IMR-90 (cell line): ENCODE measurements around the gene GFY. TPM values are rescaled to one million over a fixed set of nuclear protein-coding genes. Genes with fewer than 3 reads are reported as not detected.

Experiments used
- ATAC-seq: fragments of 200-7000 bp; cut with Tn5 transposase; 2 replicates; pipeline ENCODE4 v1.9.1; 2020; ENCODE audit warnings: low read depth, mild to moderate bottlenecking, moderate library complexity
- BruUV-seq: library from RNA; stranded (reverse); fragments of 400-500 nt; replicated peaks from 2 replicates; lab custom pipeline; 2021; lab: Mats Ljungman, UMichigan
- CTCF ChIA-PET: fragments of 300-600 bp; formaldehyde crosslinking; extraction: SDS; loops from one replicate; lab custom pipeline; 2021; ENCODE audit warnings: antibody characterized with exemption; lab: Yijun Ruan, JAX
- POLR2A ChIA-PET: fragments of 300-600 bp; sonication (Branson Sonifier 250); formaldehyde crosslinking; loops from one replicate; lab custom pipeline; 2022; ENCODE audit warnings: antibody characterized with exemption; ENCODE audit not compliant: unreplicated experiment; lab: Charles Lee
- DNase-seq: peaks from one replicate; pipeline ENCODE4 v3.0.0; 2013
- H2AFZ ChIP-seq: replicated peaks from 2 replicates; pipeline ENCODE3; 2013; ENCODE audit warnings: low read length, mild to moderate bottlenecking; ENCODE audit not compliant: poor library complexity
- H2AK5ac ChIP-seq: 2 replicates; pipeline ENCODE4 v1.6.1; 2013; ENCODE audit warnings: low read depth, low read length, inconsistent platforms
- H2AK9ac ChIP-seq: replicated peaks from 2 replicates; pipeline ENCODE3; 2013; ENCODE audit warnings: mild to moderate bottlenecking, low read depth, low read length, moderate library complexity; ENCODE audit not compliant: poor library complexity
- H2BK120ac ChIP-seq: 2 replicates; pipeline ENCODE4 v1.6.1; 2013; ENCODE audit warnings: low read depth, low read length, inconsistent platforms
- H2BK15ac ChIP-seq: 3 replicates; pipeline ENCODE4 v1.6.1; 2013; ENCODE audit warnings: low read depth, low read length, inconsistent platforms
- H2BK20ac ChIP-seq: 2 replicates; pipeline ENCODE4 v1.6.1; 2013; ENCODE audit warnings: low read depth, mild to moderate bottlenecking, inconsistent platforms, low read length, moderate library complexity
- H2BK5ac ChIP-seq: 2 replicates; pipeline ENCODE4 v1.6.1; 2013; ENCODE audit warnings: mild to moderate bottlenecking, low read depth, low read length, inconsistent platforms; ENCODE audit not compliant: poor library complexity, severe bottlenecking
- H3K14ac ChIP-seq: replicated peaks from 2 replicates; pipeline ENCODE4 v1.6.1; 2013; ENCODE audit warnings: low read depth, low read length, inconsistent platforms
- H3K18ac ChIP-seq: 2 replicates; pipeline ENCODE4 v1.6.1; 2013; ENCODE audit warnings: low read depth, low read length, control low read depth
- H3K23ac ChIP-seq: 2 replicates; pipeline ENCODE4 v1.6.1; 2013; ENCODE audit warnings: low read depth, low read length, inconsistent platforms
- H3K27ac ChIP-seq: 2 replicates; pipeline ENCODE4 v1.5.1; 2013; ENCODE audit warnings: mild to moderate bottlenecking, control low read depth, low read length; ENCODE audit not compliant: insufficient read depth
- H3K27me3 ChIP-seq: 2 replicates; pipeline ENCODE4 v1.6.1; 2013; ENCODE audit warnings: low read length; ENCODE audit not compliant: control insufficient read depth, insufficient read depth
- H3K36me3 ChIP-seq: 2 replicates; pipeline ENCODE4 v1.6.1; 2013; ENCODE audit warnings: low read length, mixed read lengths; ENCODE audit not compliant: control insufficient read depth, insufficient read depth
- H3K4ac ChIP-seq: 2 replicates; pipeline ENCODE4 v1.6.1; 2013; ENCODE audit warnings: low read depth, low read length, inconsistent platforms
- H3K4me1 ChIP-seq: 2 replicates; pipeline ENCODE4 v1.6.1; 2013; ENCODE audit warnings: low read length, mixed read lengths; ENCODE audit not compliant: control insufficient read depth, insufficient read depth
- H3K4me2 ChIP-seq: 2 replicates; pipeline ENCODE4 v1.6.1; 2013; ENCODE audit warnings: low read depth, mild to moderate bottlenecking, control low read depth, low read length, moderate library complexity
- H3K4me3 ChIP-seq: 2 replicates; pipeline ENCODE4 v1.5.1; 2013; ENCODE audit warnings: low read depth, mild to moderate bottlenecking, control low read depth, low read length, moderate library complexity; ENCODE audit not compliant: insufficient read depth
- H3K56ac ChIP-seq: 2 replicates; pipeline ENCODE4 v1.6.1; 2013; ENCODE audit warnings: low read length, inconsistent platforms; ENCODE audit not compliant: insufficient read depth; ENCODE audit errors: extremely low read depth
- H3K79me1 ChIP-seq, 2 experiments: 2 replicates each; pipeline ENCODE4 v1.6.1; 2013; ENCODE audit warnings: low read length in 2 of 2, inconsistent platforms in 1 of 2, low read depth in 1 of 2
- H3K9ac ChIP-seq: 2 replicates; pipeline ENCODE4 v1.6.1; 2013; ENCODE audit warnings: low read depth, low read length, control low read depth
- H3K9me1 ChIP-seq: 2 replicates; pipeline ENCODE4 v1.6.1; 2013; ENCODE audit warnings: low read length, inconsistent platforms; ENCODE audit not compliant: insufficient read depth
- H3K9me3 ChIP-seq: 2 replicates; pipeline ENCODE4 v1.6.1; 2013; ENCODE audit warnings: low read length; ENCODE audit not compliant: control insufficient read depth, insufficient read depth
- H4K20me1 ChIP-seq: 2 replicates; pipeline ENCODE4 v1.6.1; 2013; ENCODE audit warnings: low read length, inconsistent platforms; ENCODE audit not compliant: insufficient read depth
- H4K5ac ChIP-seq: 2 replicates; pipeline ENCODE4 v1.6.1; 2013; ENCODE audit warnings: mild to moderate bottlenecking, low read depth, low read length, control low read depth
- H4K8ac ChIP-seq, 2 experiments: 2 replicates each; pipeline ENCODE4 v1.6.1; 2013; ENCODE audit warnings: low read depth in 2 of 2, low read length in 2 of 2, control low read depth in 1 of 2, inconsistent platforms in 1 of 2
- H4K91ac ChIP-seq: 2 replicates; pipeline ENCODE4 v1.6.1; 2013; ENCODE audit warnings: low read depth, low read length, inconsistent platforms; ENCODE audit not compliant: insufficient read depth
- BHLHE40 ChIP-seq: fragments of 150-350 bp; IDR thresholded peaks from 2 replicates; pipeline ENCODE4 v1.6.1; 2016; ENCODE audit warnings: mild to moderate bottlenecking, low read depth, low read length
- CEBPB ChIP-seq: IDR thresholded peaks from 2 replicates; pipeline ENCODE4 v1.6.1; 2012; ENCODE audit warnings: low read depth, low read length, improper control_type of control experiment
- CHD1 ChIP-seq: IDR thresholded peaks from 2 replicates; pipeline ENCODE4 v1.6.1; 2012; ENCODE audit warnings: low read depth, low read length, improper control_type of control experiment
- CTCF ChIP-seq: conservative IDR thresholded peaks from 2 replicates; pipeline ENCODE4 v1.5.1; 2012; ENCODE audit warnings: mild to moderate bottlenecking, low read depth, low read length, improper control_type of control experiment
- ELK1 ChIP-seq: fragments of 150-350 bp; IDR thresholded peaks from 2 replicates; pipeline ENCODE4 v1.6.1; 2016; ENCODE audit warnings: low read depth, mild to moderate bottlenecking, low read length, moderate library complexity, borderline replicate concordance
- FOS ChIP-seq: fragments of 150-350 bp; IDR thresholded peaks from 2 replicates; pipeline ENCODE4 v1.6.1; 2016; ENCODE audit warnings: low read depth, low read length
- MAFK ChIP-seq: IDR thresholded peaks from 2 replicates; pipeline ENCODE4 v1.6.1; 2012; ENCODE audit warnings: low read depth, low read length, improper control_type of control experiment
- MAZ ChIP-seq: IDR thresholded peaks from 2 replicates; pipeline ENCODE4 v1.6.1; 2012; ENCODE audit warnings: low read depth, mild to moderate bottlenecking, low read length, improper control_type of control experiment, moderate library complexity, borderline replicate concordance
- MXI1 ChIP-seq: IDR thresholded peaks from 2 replicates; pipeline ENCODE4 v1.6.1; 2012; ENCODE audit warnings: low read depth, mild to moderate bottlenecking, low read length, moderate library complexity, borderline replicate concordance
- NFE2L2 ChIP-seq: fragments of 150-350 bp; IDR thresholded peaks from 2 replicates; pipeline ENCODE4 v1.6.1; 2016; ENCODE audit warnings: low read depth, mild to moderate bottlenecking, low read length
- POLR2A ChIP-seq: IDR thresholded peaks from 2 replicates; pipeline ENCODE4 v1.6.1; 2012; ENCODE audit warnings: mild to moderate bottlenecking, low read depth, low read length
- RAD21 ChIP-seq: IDR thresholded peaks from 2 replicates; pipeline ENCODE4 v1.6.1; 2012; ENCODE audit warnings: low read length, improper control_type of control experiment
- RCOR1 ChIP-seq: IDR thresholded peaks from 2 replicates; pipeline ENCODE4 v1.6.1; 2012; ENCODE audit warnings: mild to moderate bottlenecking, low read length, improper control_type of control experiment; ENCODE audit not compliant: insufficient replicate concordance
- RFX5 ChIP-seq: IDR thresholded peaks from 2 replicates; pipeline ENCODE4 v1.8.0; 2012; ENCODE audit warnings: low read depth, mild to moderate bottlenecking, low read length, moderate library complexity
- SMC3 ChIP-seq: fragments of 150-350 bp; IDR thresholded peaks from 2 replicates; pipeline ENCODE4 v1.6.1; 2016; ENCODE audit warnings: low read depth, mild to moderate bottlenecking, antibody characterized with exemption, low read length, moderate library complexity
- USF2 ChIP-seq: fragments of 150-350 bp; IDR thresholded peaks from 2 replicates; pipeline ENCODE4 v1.6.1; 2017; ENCODE audit warnings: mild to moderate bottlenecking, antibody characterized with exemption, low read length, low read depth
- WGBS, 2 experiments: methylation state at CpG; one replicate each; pipeline versions ENCODE4 v1.1.5 to v1.1.7; 2013; ENCODE audit warnings: missing lambda C conversion rate in 2 of 2; ENCODE audit not compliant: insufficient read length in 1 of 2; ENCODE audit errors: extremely low coverage in 2 of 2; 5-methylcytosine and 5-hydroxymethylcytosine counted together
- dilution Hi-C: fragments of 300-500 bp; cut with HindIII; formaldehyde crosslinking; loops from one replicate; pipeline ENCODE4 v1.14.3; 2018; ENCODE audit warnings: low sequenced_read_pairs; ENCODE audit not compliant: unreplicated experiment
- in situ Hi-C: fragments of 300-500 bp; cut with MboI; formaldehyde crosslinking; loops from 3 replicates; pipeline ENCODE4 v1.14.3; 2019; ENCODE audit warnings: low sequenced_read_pairs, inconsistent platforms, mixed read lengths
- intact Hi-C: fragments of 100-400 bp; cut with micrococcal nuclease; formaldehyde crosslinking; loops from 2 replicates; pipeline ENCODE4 v1.10.0; 2022
- polyA plus RNA-seq, 3 experiments: library from polyadenylated mRNA; depleted of rRNA; stranded (reverse); fragments of >200 nt; gene quantifications; 2 replicates each; pipeline ENCODE4 v1.2.3, GENCODE V29; 2012; ENCODE audit warnings: low replicate concordance in 1 of 3
- total RNA-seq: library from RNA; depleted of rRNA; stranded (reverse); fragments of >200 nt; gene quantifications from 2 replicates; pipeline ENCODE4 v1.2.3, GENCODE V29; 2012

Gene GFY
- total and polyA plus RNA-seq, 2 of the 4 experiments (the other 2 are of a cell fraction) = not detected

GRCh38 chr19:49415102-49415809 lies 9.9 kb upstream of the GFY start:
- H3K56ac ChIP-seq = no peak overlapping the region
- no peaks in the 10 kb centered on the region for H3K4me1 ChIP-seq
- H3K23ac ChIP-seq = no peak overlapping the region
- ATAC-seq = no peak
- no peak overlapping the region for H3K9ac ChIP-seq
- DNase-seq = no peak
- H2BK120ac ChIP-seq = no peak overlapping the region
- POLR2A ChIA-PET = no interaction called here
- H2AK9ac ChIP-seq = no peak overlapping the region
- H4K20me1 ChIP-seq = no peaks in the 10 kb centered on the region
- no peak overlapping the region for H3K18ac ChIP-seq
- no peaks in the 10 kb centered on the region for H3K9me3 ChIP-seq
- no peak overlapping the region for H3K4me3 ChIP-seq
- H3K14ac ChIP-seq = no peak overlapping the region
- no peak overlapping the region for H2BK5ac ChIP-seq
- CTCF ChIA-PET = no interaction called here
- in situ Hi-C loops = no loop called here
- H2BK15ac ChIP-seq = no peak overlapping the region
- no peak overlapping the region for H4K91ac ChIP-seq
- H3K27me3 ChIP-seq = peaks cover 69% of the 10 kb centered on the region
- TF ChIP-seq CTCF = no peak
- TF ChIP-seq MAFK = no peak
- TF ChIP-seq NFE2L2 = no peak
- no peak for TF ChIP-seq RAD21
- TF ChIP-seq RFX5 = no peak
- TF ChIP-seq RCOR1 = no peak
- no peak for TF ChIP-seq MXI1
- TF ChIP-seq CEBPB = no peak
- TF ChIP-seq MAZ = no peak
- TF ChIP-seq SMC3 = no peak
- no peak for TF ChIP-seq POLR2A
- TF ChIP-seq USF2 = no peak
- TF ChIP-seq BHLHE40 = no peak
- TF ChIP-seq ELK1 = no peak
- TF ChIP-seq FOS = no peak
- TF ChIP-seq CHD1 = no peak
- H3K4me2 ChIP-seq = no peak overlapping the region
- no peak overlapping the region for H2AFZ ChIP-seq
- H2AK5ac ChIP-seq = no peak overlapping the region
- H3K27ac ChIP-seq = no peak overlapping the region
- no CpG with 5 or more reads among the region's 15 CpGs for WGBS, 2 experiments
- no peaks in the 10 kb centered on the region for H3K79me1 ChIP-seq
- H4K5ac ChIP-seq = no peak overlapping the region
- intact Hi-C loops = no loop called here
- no TSS peak for BruUV-seq
- H3K4ac ChIP-seq = no peak overlapping the region
- no peaks in the 10 kb centered on the region for H3K36me3 ChIP-seq
- no peaks in the 10 kb centered on the region for H3K9me1 ChIP-seq
- no peak overlapping the region for H4K8ac ChIP-seq
- dilution Hi-C loops = no loop called here
- H2BK20ac ChIP-seq = no peak overlapping the region
